Non-pigmented ciliary epithelial cell (primary cell): Measurements from ENCODE around the gene JAKMIP1.

ENCODE experiments used
- DNase-seq: peaks from one replicate; pipeline ENCODE4 v3.0.0-alpha.2; 2010; ENCODE audit warnings: low read depth

Gene JAKMIP1

GRCh38 chr4:6200011-6200921, at the start of gene JAKMIP1:
Gene JAKMIP1, minus strand, starts transcription at chr4:6200549. Its CDS starts 87,699 bp downstream, at chr4:6112850.
- DNase-seq = no peak

GRCh38 chr4:6248394-6248793, 48.0 kb upstream of the JAKMIP1 start:
- DNase-seq = no peak

GRCh38 chr4:6246170-6246634, 45.9 kb upstream of the JAKMIP1 start:
- DNase-seq = no peak

GRCh38 chr4:6245246-6246169, 45.2 kb upstream of the JAKMIP1 start:
- DNase-seq = no peak

DNA sequence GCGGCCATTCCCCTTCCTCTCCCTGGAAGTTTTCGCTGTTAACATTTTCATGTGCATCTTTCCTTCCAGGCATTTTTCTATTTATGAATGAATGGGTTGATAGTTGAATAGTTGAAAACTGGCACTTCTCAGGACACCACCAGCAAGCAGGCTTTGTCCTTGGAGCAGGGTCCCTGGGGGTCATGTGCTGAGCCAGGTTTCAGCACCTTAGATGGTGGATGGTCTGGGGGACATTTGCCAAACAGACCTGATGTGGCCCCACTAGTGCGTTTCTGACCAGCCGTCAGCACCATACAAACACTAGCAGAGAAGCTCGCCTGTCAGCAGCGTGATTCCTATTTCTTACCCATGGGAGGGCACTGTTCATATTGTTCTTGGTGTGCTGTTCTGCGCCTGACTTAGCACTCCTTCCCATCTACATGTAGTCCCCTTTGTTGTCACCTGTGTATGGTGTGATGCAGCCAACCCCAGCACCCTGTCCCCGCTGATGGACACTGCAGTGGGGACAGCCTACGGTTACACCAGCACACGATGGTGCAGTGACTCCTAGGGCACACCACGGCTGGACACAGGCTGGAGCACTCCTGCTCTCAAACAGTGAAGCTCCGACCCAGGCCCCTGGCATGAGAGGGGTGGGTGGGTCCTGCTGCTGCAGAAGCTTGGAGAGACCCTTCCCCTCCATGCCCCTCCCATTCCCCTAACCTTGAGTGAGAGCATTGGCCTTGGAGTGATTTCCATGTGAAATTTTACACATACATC, 42.1 kb upstream of the JAKMIP1 start:
- no peak for DNase-seq

- DNase-seq = no peak
Observed at GRCh38 chr4:6241062-6241845, 40.9 kb upstream of the JAKMIP1 start.

- no peak for DNase-seq
Observed at GRCh38 chr4:6239968-6240367, 39.6 kb upstream of the JAKMIP1 start.

- no peak for DNase-seq
Observed at GRCh38 chr4:6239486-6239885, 39.1 kb upstream of the JAKMIP1 start.

GRCh38 chr4:6236816-6237390, 36.6 kb upstream of the JAKMIP1 start:
- DNase-seq = no peak

GRCh38 chr4:6235901-6236640, 35.7 kb upstream of the JAKMIP1 start:
- DNase-seq = no peak

DNA sequence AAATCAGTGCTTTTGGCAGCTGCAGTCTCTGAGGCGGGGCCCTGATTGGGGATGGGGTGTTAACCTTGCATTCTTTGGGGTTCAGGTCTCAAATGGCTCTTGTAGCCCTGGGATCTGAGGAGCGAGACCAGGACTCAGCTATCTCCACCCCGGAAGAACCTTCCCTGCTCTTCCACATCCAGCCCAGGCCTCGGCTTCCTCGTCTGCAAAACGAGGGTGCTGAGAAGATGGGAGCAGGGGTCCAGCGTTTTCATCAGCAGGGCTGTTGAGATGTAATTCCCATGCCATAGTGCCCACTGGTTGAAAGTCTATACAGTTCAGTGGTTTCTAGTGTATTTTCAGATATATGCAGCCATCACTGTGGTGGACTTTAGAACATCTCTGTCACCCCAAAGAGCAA, 34.7 kb upstream of the JAKMIP1 start:
- no peak for DNase-seq

DNA sequence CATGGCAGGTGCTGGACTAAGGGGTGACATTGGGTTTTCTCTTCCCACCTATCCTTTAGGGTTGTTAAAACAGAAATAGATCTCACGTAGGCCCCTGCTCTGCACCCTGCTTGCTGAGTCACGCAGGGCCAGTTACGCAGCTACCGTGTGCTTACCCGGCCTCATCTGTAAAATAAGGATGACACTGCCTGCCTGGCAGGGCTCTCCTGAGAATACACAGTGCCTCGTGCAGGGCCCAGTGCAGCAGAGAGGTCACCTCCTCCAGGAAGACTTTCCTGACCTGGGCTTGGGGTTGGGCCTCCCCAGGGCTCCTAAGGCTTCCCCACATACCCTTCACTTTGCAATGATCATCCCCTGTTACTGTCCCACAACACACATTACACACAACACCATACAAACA, 33.6 kb upstream of the JAKMIP1 start:
- no peak for DNase-seq

DNA sequence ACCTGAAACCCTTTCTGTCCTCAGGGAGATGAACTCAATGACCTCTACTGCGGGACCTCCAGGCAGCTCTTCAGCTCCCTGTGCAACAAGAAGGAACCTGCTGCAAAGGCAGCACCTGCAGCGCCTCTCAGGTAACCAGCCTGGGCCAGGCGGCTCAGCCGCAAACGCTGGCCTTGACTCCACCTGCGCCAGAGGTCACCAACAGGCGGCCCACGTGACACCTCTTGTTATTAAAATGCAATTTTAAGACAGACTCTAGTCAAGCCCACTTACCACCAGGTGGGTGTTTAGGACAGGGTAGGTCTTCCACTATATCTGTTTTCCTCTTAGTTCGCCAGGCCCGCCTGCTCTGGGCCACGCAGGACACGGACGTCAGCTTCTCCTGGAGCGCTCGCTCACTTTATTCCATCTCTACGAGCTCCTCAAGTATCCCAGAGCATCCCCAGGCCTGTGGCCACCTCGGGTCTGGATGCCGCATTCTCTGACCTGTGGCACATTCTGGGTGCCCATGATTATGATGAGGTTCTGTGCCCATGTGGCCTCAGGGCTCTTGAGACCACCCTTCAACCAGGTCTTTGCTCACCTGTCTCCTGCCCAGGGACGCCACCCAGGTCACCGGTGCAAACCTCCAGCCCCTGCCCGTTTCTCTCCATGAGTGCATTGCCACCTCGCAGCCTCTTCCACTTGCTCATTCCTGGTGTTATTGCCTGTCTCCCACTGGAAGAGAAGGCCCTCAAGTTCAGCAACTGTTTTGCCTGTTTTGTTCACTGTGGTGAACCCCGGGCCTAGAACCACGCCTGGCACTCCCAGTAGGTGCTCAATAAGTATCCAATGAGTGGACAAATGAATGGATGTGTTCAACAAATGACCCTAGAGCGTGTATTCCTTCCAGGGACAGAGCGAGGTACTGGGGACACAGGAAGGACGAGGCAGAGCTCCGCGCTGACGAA, 32.8 kb upstream of the JAKMIP1 start:
- DNase-seq = no peak

DNA sequence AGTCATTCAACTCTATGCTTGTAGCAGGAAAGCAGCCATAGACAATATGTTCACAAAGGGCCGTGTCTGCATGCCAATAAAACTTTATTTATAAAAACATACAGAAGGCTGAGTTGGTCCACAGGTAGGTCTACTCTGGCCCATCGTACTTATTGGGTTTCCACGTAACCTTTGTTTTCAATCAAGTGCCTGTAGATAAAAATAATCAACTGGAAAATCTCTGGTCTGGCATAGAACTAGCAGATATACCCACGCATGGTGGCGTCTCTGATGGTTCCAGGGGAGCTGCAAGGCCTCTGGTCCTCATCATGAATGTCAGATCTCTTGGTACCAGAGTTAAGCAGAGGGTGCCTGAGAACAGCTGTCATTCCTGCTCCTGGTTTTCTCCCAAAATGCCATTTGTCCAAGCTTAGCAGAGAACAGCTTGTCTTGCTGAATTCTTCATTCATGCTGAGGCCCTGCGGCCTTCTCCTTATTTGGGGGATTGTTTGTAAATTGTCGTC, 31.4 kb upstream of the JAKMIP1 start:
- DNase-seq = no peak

DNA sequence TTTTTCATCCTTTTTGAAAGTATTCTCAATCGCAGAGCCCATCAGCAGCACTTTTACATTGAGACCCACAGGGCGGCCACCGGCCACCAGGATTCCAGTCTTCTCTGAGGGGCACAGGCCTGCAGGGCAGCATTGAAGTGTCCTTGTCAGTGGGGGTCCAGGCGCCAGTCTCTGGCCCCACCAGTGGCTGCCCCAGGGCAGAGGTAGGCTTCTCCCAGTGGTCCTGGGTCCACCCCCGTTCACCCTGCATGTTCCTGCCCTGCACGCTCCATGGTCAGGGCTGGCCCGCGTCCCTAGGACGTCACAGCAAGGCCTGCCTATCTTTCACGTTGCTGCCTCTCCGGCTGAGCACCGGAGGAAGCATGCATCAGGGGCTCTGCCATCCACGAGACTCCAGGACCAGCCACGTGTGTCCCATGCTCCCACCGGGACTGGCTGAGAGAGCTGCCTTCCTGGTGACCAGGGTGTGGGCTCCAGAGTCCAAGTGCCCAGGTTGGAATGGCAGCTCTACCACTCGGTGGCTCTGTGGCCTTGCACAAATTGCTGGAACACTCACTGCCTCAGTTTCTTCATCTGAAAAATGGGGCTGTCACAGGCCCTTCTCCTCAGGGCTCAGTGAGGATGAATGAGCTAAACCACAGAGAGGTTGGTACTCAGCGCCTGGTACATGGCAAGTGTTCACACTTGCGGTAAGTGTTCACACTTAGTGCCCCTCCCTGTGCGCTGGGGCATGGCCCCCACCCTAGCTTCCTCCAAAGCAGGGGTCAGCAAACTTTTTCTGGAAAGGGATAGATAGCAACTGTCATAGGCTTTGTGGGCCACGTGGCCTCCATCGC, 30.7 kb upstream of the JAKMIP1 start:
- DNase-seq = no peak

GRCh38 chr4:6230502-6230785, 30.1 kb upstream of the JAKMIP1 start:
- DNase-seq = no peak

- DNase-seq = no peak
Observed at GRCh38 chr4:6229671-6230501, 29.5 kb upstream of the JAKMIP1 start.
